K562 (cell line): ENCODE data around the gene TUBB2A. TPM values are rescaled to one million over a fixed set of nuclear protein-coding genes. Genes with fewer than 3 reads are reported as not detected.

Experiments
- BMI1 ChIP-seq: fragments of 150-350 bp; IDR thresholded peaks from 2 replicates; pipeline ENCODE4 v1.6.1; 2014; ENCODE audit warnings: low read length
- CHD4 ChIP-seq: fragments of 200-600 bp; sonication (generic); IDR thresholded peaks from 3 replicates; pipeline ENCODE4 v1.6.1; 2012; ENCODE audit warnings: low read depth, mild to moderate bottlenecking, mixed read lengths, low read length, inconsistent platforms; ENCODE audit not compliant: insufficient read depth, insufficient replicate concordance, poor library complexity, severe bottlenecking
- HINFP ChIP-seq: fragments of 450-650 bp; conservative IDR thresholded peaks from 2 replicates; pipeline ENCODE4 v1.6.1; 2016; ENCODE audit warnings: missing genetic modification characterization, low read depth, mild to moderate bottlenecking, control low read depth, missing compliant biosample characterization
- PTTG1 ChIP-seq: fragments of 450-650 bp; IDR thresholded peaks from 2 replicates; pipeline ENCODE4 v1.6.1; 2016; ENCODE audit warnings: low read depth, mild to moderate bottlenecking, missing genetic modification characterization, missing compliant biosample characterization
- XRCC4 ChIP-seq: IDR thresholded peaks from one replicate; pipeline ENCODE4 v1.6.1; 2011; ENCODE audit not compliant: insufficient read depth, insufficient read length; ENCODE audit errors: extremely low read depth
- ZBTB17 ChIP-seq: fragments of 450-650 bp; formaldehyde crosslinking; IDR thresholded peaks from 2 replicates; pipeline ENCODE4 v1.4.0; 2020; ENCODE audit warnings: mild to moderate bottlenecking
- ZC3H11A ChIP-seq: IDR thresholded peaks from 2 replicates; pipeline ENCODE4 v1.6.1; 2012; ENCODE audit warnings: low read depth, low read length, improper control_type of control experiment
- ZNF174 ChIP-seq: fragments of 250-450 bp; sonication (Bioruptor Pico); IDR thresholded peaks from 2 replicates; pipeline ENCODE4 v1.4.0; 2020; ENCODE audit warnings: mild to moderate bottlenecking
- ZNF699 ChIP-seq: fragments of 250-450 bp; sonication (Bioruptor Pico); IDR thresholded peaks from 2 replicates; pipeline ENCODE4 v1.8.0; 2021; ENCODE audit warnings: mild to moderate bottlenecking, moderate library complexity; ENCODE audit not compliant: insufficient replicate concordance
- ZNF785 ChIP-seq: fragments of 250-450 bp; sonication (Bioruptor Pico); IDR thresholded peaks from 2 replicates; pipeline ENCODE4 v1.4.0; 2020; ENCODE audit warnings: mild to moderate bottlenecking
- polyA plus RNA-seq, 8 experiments: library from polyadenylated mRNA; depleted of rRNA in 4 of 8; stranded (reverse) in 5 of 8; unstranded in 3 of 8; fragments of >200 nt; fragmentation: Nextera tagmentation in 2 of 8; fragmentation: Illumina TruSeq in 1 of 8; extraction: Ambion mirVana in 2 of 8; extraction: Trizol in 1 of 8; gene quantifications; 2 replicates each; pipeline versions ENCODE4 v1.2.1 to v1.2.3, GENCODE V29; 2011 to 2014; ENCODE audit warnings: inconsistent platforms in 1 of 8, missing spikeins in 1 of 8
- total RNA-seq, 7 experiments: library from RNA; depleted of rRNA in 6 of 7; stranded (reverse); fragments of >200 nt in 6 of 7; fragmentation: Illumina TruSeq in 2 of 7; extraction: Trizol in 2 of 7; gene quantifications; 2 replicates each; pipeline versions ENCODE4 v1.2.1 to v1.2.3, GENCODE V29; 2011 to 2021; ENCODE audit warnings: low replicate concordance in 1 of 7
- TF ChIP-seq, protein P1 (sequence below): fragments of 200-600 bp; sonication (generic); IDR thresholded peaks from one replicate; pipeline ENCODE4 v1.6.1; 2012; ENCODE audit warnings: mild to moderate bottlenecking, low read depth, low read length, inconsistent platforms
- TF ChIP-seq, protein P2 (sequence below): fragments of 200-800 bp; sonication (Bioruptor generic); IDR thresholded peaks from 2 replicates; pipeline ENCODE4 v1.6.1; 2017; ENCODE audit warnings: missing genetic modification characterization, missing compliant biosample characterization

TUBB2A gene
- total and polyA plus RNA-seq, 9 of the 15 experiments (the other 6 are each of a cell fraction or from before 2014, with no cell fraction given) = 3.6 to 92.1 (median 45.6) TPM

DNA sequence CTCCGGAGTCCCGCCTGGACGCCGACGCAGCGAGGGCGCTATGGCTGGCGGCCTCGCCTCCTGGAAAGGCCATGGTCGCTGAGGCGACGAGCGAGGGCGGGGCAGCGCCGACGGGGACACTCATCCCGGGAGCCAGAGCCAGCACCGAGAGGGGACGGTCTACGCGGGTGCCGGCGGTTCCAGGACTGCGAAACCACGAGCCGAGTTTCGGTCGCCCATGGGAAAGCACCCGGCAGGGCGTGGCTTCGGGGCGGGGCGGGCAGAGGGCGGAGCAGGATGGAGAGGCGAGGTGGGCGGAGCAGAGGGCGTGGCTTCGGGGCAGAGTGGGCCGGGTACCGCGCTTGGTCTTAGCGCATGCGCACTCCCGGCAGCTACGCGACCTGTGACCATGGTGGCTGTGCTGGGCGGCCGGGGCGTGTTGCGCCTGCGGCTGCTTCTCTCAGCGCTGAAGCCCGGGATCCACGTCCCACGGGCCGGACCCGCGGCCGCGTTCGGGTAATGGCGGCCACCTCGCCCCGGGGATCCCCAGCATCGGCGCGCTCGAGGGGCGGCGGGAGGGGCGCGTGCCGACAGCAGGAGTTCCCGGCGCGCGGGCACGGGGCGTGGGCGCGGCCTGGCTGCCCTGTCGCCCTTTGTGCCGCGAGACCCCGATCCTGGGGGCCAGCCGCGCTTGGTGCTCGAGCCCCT is 38.8 kb downstream of the TUBB2A start, which contains the start of gene BPHL (continued):
- TF ChIP-seq CHD4 (no peak), XRCC4 (no peak), PTTG1 (tag) (no peak), ZNF699 (CRISPR knock-in tag) (no peak), HINFP (tag) (no peak), BMI1 (no peak), ZBTB17 (CRISPR knock-in tag) (peak; percentile 44), ZNF785 (CRISPR knock-in tag) (no peak), ZC3H11A (no peak), ZNF174 (no peak)
- TF ChIP-seq, protein P1, sequence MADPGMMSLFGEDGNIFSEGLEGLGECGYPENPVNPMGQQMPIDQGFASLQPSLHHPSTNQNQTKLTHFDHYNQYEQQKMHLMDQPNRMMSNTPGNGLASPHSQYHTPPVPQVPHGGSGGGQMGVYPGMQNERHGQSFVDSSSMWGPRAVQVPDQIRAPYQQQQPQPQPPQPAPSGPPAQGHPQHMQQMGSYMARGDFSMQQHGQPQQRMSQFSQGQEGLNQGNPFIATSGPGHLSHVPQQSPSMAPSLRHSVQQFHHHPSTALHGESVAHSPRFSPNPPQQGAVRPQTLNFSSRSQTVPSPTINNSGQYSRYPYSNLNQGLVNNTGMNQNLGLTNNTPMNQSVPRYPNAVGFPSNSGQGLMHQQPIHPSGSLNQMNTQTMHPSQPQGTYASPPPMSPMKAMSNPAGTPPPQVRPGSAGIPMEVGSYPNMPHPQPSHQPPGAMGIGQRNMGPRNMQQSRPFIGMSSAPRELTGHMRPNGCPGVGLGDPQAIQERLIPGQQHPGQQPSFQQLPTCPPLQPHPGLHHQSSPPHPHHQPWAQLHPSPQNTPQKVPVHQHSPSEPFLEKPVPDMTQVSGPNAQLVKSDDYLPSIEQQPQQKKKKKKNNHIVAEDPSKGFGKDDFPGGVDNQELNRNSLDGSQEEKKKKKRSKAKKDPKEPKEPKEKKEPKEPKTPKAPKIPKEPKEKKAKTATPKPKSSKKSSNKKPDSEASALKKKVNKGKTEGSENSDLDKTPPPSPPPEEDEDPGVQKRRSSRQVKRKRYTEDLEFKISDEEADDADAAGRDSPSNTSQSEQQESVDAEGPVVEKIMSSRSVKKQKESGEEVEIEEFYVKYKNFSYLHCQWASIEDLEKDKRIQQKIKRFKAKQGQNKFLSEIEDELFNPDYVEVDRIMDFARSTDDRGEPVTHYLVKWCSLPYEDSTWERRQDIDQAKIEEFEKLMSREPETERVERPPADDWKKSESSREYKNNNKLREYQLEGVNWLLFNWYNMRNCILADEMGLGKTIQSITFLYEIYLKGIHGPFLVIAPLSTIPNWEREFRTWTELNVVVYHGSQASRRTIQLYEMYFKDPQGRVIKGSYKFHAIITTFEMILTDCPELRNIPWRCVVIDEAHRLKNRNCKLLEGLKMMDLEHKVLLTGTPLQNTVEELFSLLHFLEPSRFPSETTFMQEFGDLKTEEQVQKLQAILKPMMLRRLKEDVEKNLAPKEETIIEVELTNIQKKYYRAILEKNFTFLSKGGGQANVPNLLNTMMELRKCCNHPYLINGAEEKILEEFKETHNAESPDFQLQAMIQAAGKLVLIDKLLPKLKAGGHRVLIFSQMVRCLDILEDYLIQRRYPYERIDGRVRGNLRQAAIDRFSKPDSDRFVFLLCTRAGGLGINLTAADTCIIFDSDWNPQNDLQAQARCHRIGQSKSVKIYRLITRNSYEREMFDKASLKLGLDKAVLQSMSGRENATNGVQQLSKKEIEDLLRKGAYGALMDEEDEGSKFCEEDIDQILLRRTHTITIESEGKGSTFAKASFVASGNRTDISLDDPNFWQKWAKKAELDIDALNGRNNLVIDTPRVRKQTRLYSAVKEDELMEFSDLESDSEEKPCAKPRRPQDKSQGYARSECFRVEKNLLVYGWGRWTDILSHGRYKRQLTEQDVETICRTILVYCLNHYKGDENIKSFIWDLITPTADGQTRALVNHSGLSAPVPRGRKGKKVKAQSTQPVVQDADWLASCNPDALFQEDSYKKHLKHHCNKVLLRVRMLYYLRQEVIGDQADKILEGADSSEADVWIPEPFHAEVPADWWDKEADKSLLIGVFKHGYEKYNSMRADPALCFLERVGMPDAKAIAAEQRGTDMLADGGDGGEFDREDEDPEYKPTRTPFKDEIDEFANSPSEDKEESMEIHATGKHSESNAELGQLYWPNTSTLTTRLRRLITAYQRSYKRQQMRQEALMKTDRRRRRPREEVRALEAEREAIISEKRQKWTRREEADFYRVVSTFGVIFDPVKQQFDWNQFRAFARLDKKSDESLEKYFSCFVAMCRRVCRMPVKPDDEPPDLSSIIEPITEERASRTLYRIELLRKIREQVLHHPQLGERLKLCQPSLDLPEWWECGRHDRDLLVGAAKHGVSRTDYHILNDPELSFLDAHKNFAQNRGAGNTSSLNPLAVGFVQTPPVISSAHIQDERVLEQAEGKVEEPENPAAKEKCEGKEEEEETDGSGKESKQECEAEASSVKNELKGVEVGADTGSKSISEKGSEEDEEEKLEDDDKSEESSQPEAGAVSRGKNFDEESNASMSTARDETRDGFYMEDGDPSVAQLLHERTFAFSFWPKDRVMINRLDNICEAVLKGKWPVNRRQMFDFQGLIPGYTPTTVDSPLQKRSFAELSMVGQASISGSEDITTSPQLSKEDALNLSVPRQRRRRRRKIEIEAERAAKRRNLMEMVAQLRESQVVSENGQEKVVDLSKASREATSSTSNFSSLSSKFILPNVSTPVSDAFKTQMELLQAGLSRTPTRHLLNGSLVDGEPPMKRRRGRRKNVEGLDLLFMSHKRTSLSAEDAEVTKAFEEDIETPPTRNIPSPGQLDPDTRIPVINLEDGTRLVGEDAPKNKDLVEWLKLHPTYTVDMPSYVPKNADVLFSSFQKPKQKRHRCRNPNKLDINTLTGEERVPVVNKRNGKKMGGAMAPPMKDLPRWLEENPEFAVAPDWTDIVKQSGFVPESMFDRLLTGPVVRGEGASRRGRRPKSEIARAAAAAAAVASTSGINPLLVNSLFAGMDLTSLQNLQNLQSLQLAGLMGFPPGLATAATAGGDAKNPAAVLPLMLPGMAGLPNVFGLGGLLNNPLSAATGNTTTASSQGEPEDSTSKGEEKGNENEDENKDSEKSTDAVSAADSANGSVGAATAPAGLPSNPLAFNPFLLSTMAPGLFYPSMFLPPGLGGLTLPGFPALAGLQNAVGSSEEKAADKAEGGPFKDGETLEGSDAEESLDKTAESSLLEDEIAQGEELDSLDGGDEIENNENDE = no peak
- TF ChIP-seq, protein P2, sequence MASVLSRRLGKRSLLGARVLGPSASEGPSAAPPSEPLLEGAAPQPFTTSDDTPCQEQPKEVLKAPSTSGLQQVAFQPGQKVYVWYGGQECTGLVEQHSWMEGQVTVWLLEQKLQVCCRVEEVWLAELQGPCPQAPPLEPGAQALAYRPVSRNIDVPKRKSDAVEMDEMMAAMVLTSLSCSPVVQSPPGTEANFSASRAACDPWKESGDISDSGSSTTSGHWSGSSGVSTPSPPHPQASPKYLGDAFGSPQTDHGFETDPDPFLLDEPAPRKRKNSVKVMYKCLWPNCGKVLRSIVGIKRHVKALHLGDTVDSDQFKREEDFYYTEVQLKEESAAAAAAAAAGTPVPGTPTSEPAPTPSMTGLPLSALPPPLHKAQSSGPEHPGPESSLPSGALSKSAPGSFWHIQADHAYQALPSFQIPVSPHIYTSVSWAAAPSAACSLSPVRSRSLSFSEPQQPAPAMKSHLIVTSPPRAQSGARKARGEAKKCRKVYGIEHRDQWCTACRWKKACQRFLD (CRISPR knock-in tag) = no peak
